Measurements from ENCODE around the gene ODAD4. TPM values are rescaled to one million over a fixed set of nuclear protein-coding genes. Genes with fewer than 3 reads are reported as not detected.

The ODAD4 gene
- total and polyA plus RNA-seq, 2 of the 4 experiments (the other 2 are of a cell fraction), result 0.38 to 0.54 TPM

DNA sequence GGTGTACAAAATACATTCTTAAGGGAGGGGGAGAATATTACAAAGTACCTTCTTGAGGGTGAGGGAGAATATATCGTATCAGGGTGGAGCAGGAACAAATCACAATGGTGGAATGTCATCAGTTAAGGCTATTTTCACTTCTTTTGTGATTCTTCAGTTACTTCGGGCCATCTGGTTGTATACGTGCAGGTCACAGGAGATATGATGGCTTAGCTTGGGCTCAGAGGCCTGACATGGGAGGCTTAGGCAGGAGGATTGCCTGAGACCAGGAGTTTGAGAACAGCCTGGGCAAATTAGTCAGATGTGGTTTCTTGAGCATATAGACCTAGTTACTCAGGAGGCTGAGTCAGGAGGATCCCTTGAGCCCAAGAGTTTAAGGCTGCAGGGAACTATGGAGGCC lies 13.1 kb downstream of the ODAD4 start:
- H3K27ac ChIP-seq (ENCODE audit: insufficient read depth, low read length), result no peak overlapping the region
- no TSS peak for BruUV-seq (replicated peaks)
- dilution Hi-C loops (cut with HindIII; ENCODE audit: low sequenced_read_pairs, unreplicated experiment), result no loop called here

More for the DNA sequence above, 13.1 kb downstream of the ODAD4 start:
- ATAC-seq (ENCODE audit: low read depth), result no peak
- no peak overlapping the region for H2BK15ac ChIP-seq (ENCODE audit: low read depth, low read length)
- intact Hi-C loops (cut with micrococcal nuclease), result no loop called here
- H3K27me3 ChIP-seq (ENCODE audit: control insufficient read depth, insufficient read depth, low read length), result no peaks in the 10 kb centered on the region
- CTCF ChIA-PET, result no interaction called here
- no peak overlapping the region for H2AK9ac ChIP-seq (replicated peaks; ENCODE audit: low read depth, low read length, poor library complexity)
- no peak overlapping the region for H2AK5ac ChIP-seq (ENCODE audit: low read depth, low read length)
- no peak overlapping the region for H3K18ac ChIP-seq (ENCODE audit: low read depth, low read length)
- no peak overlapping the region for H3K9ac ChIP-seq (ENCODE audit: low read depth, low read length)
- H4K20me1 ChIP-seq (ENCODE audit: insufficient read depth, low read length), result no peaks in the 10 kb centered on the region
- no peak overlapping the region for H2BK5ac ChIP-seq (ENCODE audit: low read depth, low read length, poor library complexity, severe bottlenecking)
- in situ Hi-C loops (cut with MboI; ENCODE audit: low sequenced_read_pairs), result no loop called here
- WGBS, 2 experiments (ENCODE audit: extremely low coverage in 2 of 2, insufficient read length in 1 of 2), result 100% methylated on average over 2 of the region's 3 CpGs; no CpG with 5 or more reads in 1 of the 2 experiments
- H4K91ac ChIP-seq (ENCODE audit: insufficient read depth, low read depth, low read length), result no peak overlapping the region
- no peaks in the 10 kb centered on the region for H3K9me3 ChIP-seq (ENCODE audit: control insufficient read depth, insufficient read depth, low read length)
- H3K79me1 ChIP-seq (ENCODE audit: low read depth in 1 of 2, low read length in 2 of 2), result no peaks in the 10 kb centered on the region
- H3K23ac ChIP-seq (ENCODE audit: low read depth, low read length), result no peak overlapping the region
- TF ChIP-seq SMC3 (IDR thresholded peaks at IDR 0.05; ENCODE audit: low read depth, low read length), result no peak
- no peak for TF ChIP-seq CEBPB (IDR thresholded peaks at IDR 0.05; ENCODE audit: low read depth, low read length)
- TF ChIP-seq RFX5 (IDR thresholded peaks at IDR 0.05; ENCODE audit: low read depth, low read length), result no peak
- TF ChIP-seq, protein P1, sequence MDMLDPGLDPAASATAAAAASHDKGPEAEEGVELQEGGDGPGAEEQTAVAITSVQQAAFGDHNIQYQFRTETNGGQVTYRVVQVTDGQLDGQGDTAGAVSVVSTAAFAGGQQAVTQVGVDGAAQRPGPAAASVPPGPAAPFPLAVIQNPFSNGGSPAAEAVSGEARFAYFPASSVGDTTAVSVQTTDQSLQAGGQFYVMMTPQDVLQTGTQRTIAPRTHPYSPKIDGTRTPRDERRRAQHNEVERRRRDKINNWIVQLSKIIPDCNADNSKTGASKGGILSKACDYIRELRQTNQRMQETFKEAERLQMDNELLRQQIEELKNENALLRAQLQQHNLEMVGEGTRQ (IDR thresholded peaks at IDR 0.05; ENCODE audit: low read depth, low read length), result no peak
- no peak for TF ChIP-seq NFE2L2 (IDR thresholded peaks at IDR 0.05; ENCODE audit: low read depth, low read length)
- no peak for TF ChIP-seq MAZ (IDR thresholded peaks at IDR 0.05; ENCODE audit: borderline replicate concordance, low read depth, low read length)
- no peak for TF ChIP-seq POLR2A (IDR thresholded peaks at IDR 0.05; ENCODE audit: low read depth, low read length)
- TF ChIP-seq, protein P2, sequence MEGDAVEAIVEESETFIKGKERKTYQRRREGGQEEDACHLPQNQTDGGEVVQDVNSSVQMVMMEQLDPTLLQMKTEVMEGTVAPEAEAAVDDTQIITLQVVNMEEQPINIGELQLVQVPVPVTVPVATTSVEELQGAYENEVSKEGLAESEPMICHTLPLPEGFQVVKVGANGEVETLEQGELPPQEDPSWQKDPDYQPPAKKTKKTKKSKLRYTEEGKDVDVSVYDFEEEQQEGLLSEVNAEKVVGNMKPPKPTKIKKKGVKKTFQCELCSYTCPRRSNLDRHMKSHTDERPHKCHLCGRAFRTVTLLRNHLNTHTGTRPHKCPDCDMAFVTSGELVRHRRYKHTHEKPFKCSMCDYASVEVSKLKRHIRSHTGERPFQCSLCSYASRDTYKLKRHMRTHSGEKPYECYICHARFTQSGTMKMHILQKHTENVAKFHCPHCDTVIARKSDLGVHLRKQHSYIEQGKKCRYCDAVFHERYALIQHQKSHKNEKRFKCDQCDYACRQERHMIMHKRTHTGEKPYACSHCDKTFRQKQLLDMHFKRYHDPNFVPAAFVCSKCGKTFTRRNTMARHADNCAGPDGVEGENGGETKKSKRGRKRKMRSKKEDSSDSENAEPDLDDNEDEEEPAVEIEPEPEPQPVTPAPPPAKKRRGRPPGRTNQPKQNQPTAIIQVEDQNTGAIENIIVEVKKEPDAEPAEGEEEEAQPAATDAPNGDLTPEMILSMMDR (conservative IDR thresholded peaks at IDR 0.05; ENCODE audit: low read depth, low read length), result no peak
- TF ChIP-seq RAD21 (IDR thresholded peaks at IDR 0.05; ENCODE audit: low read length), result no peak
- TF ChIP-seq CHD1 (IDR thresholded peaks at IDR 0.05; ENCODE audit: low read depth, low read length), result no peak
- H3K36me3 ChIP-seq (ENCODE audit: control insufficient read depth, insufficient read depth, low read length), result no peaks in the 10 kb centered on the region
- H3K4ac ChIP-seq (ENCODE audit: low read depth, low read length), result no peak overlapping the region
- H2BK120ac ChIP-seq (ENCODE audit: low read depth, low read length), result no peak overlapping the region
- no peak overlapping the region for H2BK20ac ChIP-seq (ENCODE audit: low read depth, low read length)
- H3K4me2 ChIP-seq (ENCODE audit: low read depth, low read length), result no peak overlapping the region
- H4K8ac ChIP-seq (ENCODE audit: low read depth in 2 of 2, low read length in 2 of 2), result no peak overlapping the region
- H3K4me1 ChIP-seq (ENCODE audit: control insufficient read depth, insufficient read depth, low read length), result no peaks in the 10 kb centered on the region
- no peak for DNase-seq
- POLR2A ChIA-PET (ENCODE audit: unreplicated experiment), result no interaction called here
- no peak overlapping the region for H3K14ac ChIP-seq (replicated peaks; ENCODE audit: low read depth, low read length)
- H3K4me3 ChIP-seq (ENCODE audit: insufficient read depth, low read depth, low read length), result no peak overlapping the region
- H4K5ac ChIP-seq (ENCODE audit: low read depth, low read length), result no peak overlapping the region
- H3K9me1 ChIP-seq (ENCODE audit: insufficient read depth, low read length), result no peaks in the 10 kb centered on the region; the same call in 1 of the 2 replicates
- H3K56ac ChIP-seq (ENCODE audit: extremely low read depth, insufficient read depth, low read length), result no peak overlapping the region
- H2AFZ ChIP-seq (replicated peaks; ENCODE audit: low read length, poor library complexity), result no peak overlapping the region
